GM19099 (cell line): ENCODE data around the gene SH3PXD2A.

Experiments
- POLR2A ChIP-seq: IDR thresholded peaks from 3 replicates; pipeline ENCODE4 v1.6.1; 2011; ENCODE audit warnings: low read depth; ENCODE audit not compliant: insufficient read length; ENCODE audit errors: extremely low read depth

The SH3PXD2A gene

GRCh38 chr10:103803941-103804340 is 51.4 kb downstream of the SH3PXD2A start:
- TF ChIP-seq POLR2A: no peak

GRCh38 chr10:103802637-103803353 is 52.6 kb downstream of the SH3PXD2A start:
- no peak for TF ChIP-seq POLR2A

GRCh38 chr10:103802081-103802480 is 53.3 kb downstream of the SH3PXD2A start:
- no peak for TF ChIP-seq POLR2A

GRCh38 chr10:103800789-103801540 is 54.4 kb downstream of the SH3PXD2A start:
- TF ChIP-seq POLR2A: no peak

- no peak for TF ChIP-seq POLR2A
Observed at GRCh38 chr10:103800089-103800488, 55.3 kb downstream of the SH3PXD2A start.

GRCh38 chr10:103799341-103799740 is 56.0 kb downstream of the SH3PXD2A start:
- no peak for TF ChIP-seq POLR2A

GRCh38 chr10:103798511-103798910 is 56.9 kb downstream of the SH3PXD2A start:
- no peak for TF ChIP-seq POLR2A

GRCh38 chr10:103797857-103798256 is 57.5 kb downstream of the SH3PXD2A start:
- TF ChIP-seq POLR2A: no peak

GRCh38 chr10:103795634-103796270 is 59.6 kb downstream of the SH3PXD2A start:
- TF ChIP-seq POLR2A: no peak

- no peak for TF ChIP-seq POLR2A
Observed at GRCh38 chr10:103794996-103795395, 60.4 kb downstream of the SH3PXD2A start.

- no peak for TF ChIP-seq POLR2A
Observed at GRCh38 chr10:103793920-103794883, 61.2 kb downstream of the SH3PXD2A start.

GRCh38 chr10:103793429-103793828 is 61.9 kb downstream of the SH3PXD2A start:
- no peak for TF ChIP-seq POLR2A

GRCh38 chr10:103792547-103792946 is 62.8 kb downstream of the SH3PXD2A start:
- TF ChIP-seq POLR2A: no peak

GRCh38 chr10:103791858-103792257 is 63.5 kb downstream of the SH3PXD2A start:
- TF ChIP-seq POLR2A: no peak

GRCh38 chr10:103791291-103791690 is 64.1 kb downstream of the SH3PXD2A start:
- TF ChIP-seq POLR2A: no peak
